HepG2 (cell line): ENCODE measurements around the gene DOCK4. TPM values are rescaled to one million over a fixed set of nuclear protein-coding genes. Genes with fewer than 3 reads are reported as not detected.

ENCODE experiments used
- EP300 ChIP-seq, 3 experiments: sonication (generic) in 1 of 3; formaldehyde crosslinking in 1 of 3; IDR thresholded peaks; 2 replicates each; pipeline versions ENCODE4 v1.5.1 to v1.6.1; 2011 to 2020; ENCODE audit warnings: low read depth in 2 of 3, low read length in 2 of 3, borderline replicate concordance in 1 of 3, improper control_type of control experiment in 1 of 3, mild to moderate bottlenecking in 1 of 3, missing genetic modification reagents in 1 of 3, moderate library complexity in 1 of 3
- MEIS2 ChIP-seq: sonication (generic); formaldehyde crosslinking; IDR thresholded peaks from 2 replicates; pipeline ENCODE4 v1.9.0; 2021; ENCODE audit warnings: mild to moderate bottlenecking, missing genetic modification reagents
- NAIF1 ChIP-seq: sonication (generic); formaldehyde crosslinking; IDR thresholded peaks from 2 replicates; pipeline ENCODE4 v1.5.0; 2020; ENCODE audit warnings: mild to moderate bottlenecking, missing genetic modification reagents, borderline replicate concordance
- ZMYM3 ChIP-seq: sonication (generic); formaldehyde crosslinking; IDR thresholded peaks from 2 replicates; pipeline ENCODE4 v1.5.1; 2020; ENCODE audit warnings: mild to moderate bottlenecking, missing genetic modification reagents
- ZNF136 ChIP-seq: sonication (generic); formaldehyde crosslinking; IDR thresholded peaks from 2 replicates; pipeline ENCODE4 v1.8.1; 2022; ENCODE audit warnings: low read depth, mild to moderate bottlenecking, moderate library complexity, missing genetic modification reagents
- ZNF3 ChIP-seq: IDR thresholded peaks from 2 replicates; pipeline ENCODE4 v1.7.0; 2017; ENCODE audit warnings: inconsistent platforms
- ZNF644 ChIP-seq: IDR thresholded peaks from 2 replicates; pipeline ENCODE4 v1.6.1; 2016; ENCODE audit warnings: low read depth
- polyA plus RNA-seq, 8 experiments: library from polyadenylated mRNA; depleted of rRNA in 3 of 8; stranded (reverse) in 7 of 8; unstranded in 1 of 8; fragments of >200 nt; fragmentation: Illumina TruSeq in 4 of 8; extraction: Trizol in 4 of 8; gene quantifications; 2 replicates each; pipeline versions ENCODE4 v1.2.1 to v1.2.3, GENCODE V29; 2011 to 2016; ENCODE audit warnings: low read depth in 4 of 8, missing spikeins in 1 of 8, mixed read lengths in 1 of 8; ENCODE audit not compliant: insufficient read depth in 1 of 8
- total RNA-seq, 5 experiments: library from RNA; depleted of rRNA; stranded (reverse); fragments of >200 nt; fragmentation: Illumina TruSeq; extraction: Trizol; gene quantifications; 2 replicates each; pipeline ENCODE4 v1.2.3, GENCODE V29; 2016; ENCODE audit warnings: low read depth in 1 of 5
- TF ChIP-seq, protein P1 (sequence below): fragments of 450-650 bp; IDR thresholded peaks from 2 replicates; pipeline ENCODE4 v1.6.1; 2016
- TF ChIP-seq, protein P2 (sequence below), 2 experiments: fragments of 450-650 bp in 1 of 2; sonication (generic) in 1 of 2; formaldehyde crosslinking; IDR thresholded peaks; 2 replicates each; pipeline versions ENCODE4 v1.5.0 to v1.8.0; 2020 to 2022; ENCODE audit warnings: mild to moderate bottlenecking in 1 of 2, missing genetic modification reagents in 1 of 2
- TF ChIP-seq, protein P3 (sequence below): IDR thresholded peaks from 2 replicates; pipeline ENCODE4 v1.6.1; 2016; ENCODE audit warnings: low read depth
- TF ChIP-seq, protein P4 (sequence below): sonication (generic); formaldehyde crosslinking; IDR thresholded peaks from 2 replicates; pipeline ENCODE4 v1.4.0; 2020; ENCODE audit warnings: missing genetic modification reagents, borderline replicate concordance
- TF ChIP-seq, protein P5 (sequence below): IDR thresholded peaks from 2 replicates; pipeline ENCODE4 v1.4.0; 2020; ENCODE audit warnings: mild to moderate bottlenecking, missing genetic modification reagents

DOCK4 gene
- total and polyA plus RNA-seq, 2 of the 13 experiments (the other 11 are each of a cell fraction or from before 2014, with no cell fraction given), result 13.5 to 17.4 TPM

DNA sequence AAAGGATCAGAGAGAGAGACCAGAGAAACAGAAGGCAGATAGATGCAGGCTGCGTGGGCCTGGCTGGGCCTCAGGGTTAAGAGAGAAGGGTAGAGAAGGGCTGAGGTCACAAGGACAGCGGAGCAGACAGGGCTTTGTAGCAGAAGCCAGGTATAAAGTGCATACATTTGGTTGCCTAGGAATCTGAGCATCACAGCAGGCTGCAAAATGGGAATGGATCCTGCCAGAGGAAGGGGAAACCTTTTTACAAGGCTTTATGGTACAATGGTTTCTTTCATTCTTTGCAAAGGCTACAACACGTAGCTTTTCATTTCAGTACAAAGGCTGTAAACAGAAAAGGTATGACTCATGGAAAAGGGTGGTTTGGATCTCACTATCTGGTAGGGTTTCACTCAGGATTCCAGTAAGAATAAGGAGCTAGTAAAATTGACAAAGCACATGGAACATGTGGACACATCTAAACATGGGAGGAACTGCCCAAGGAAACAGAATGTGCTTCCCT, 275.1 kb downstream of the DOCK4 start (continued):
- TF ChIP-seq, protein P1, sequence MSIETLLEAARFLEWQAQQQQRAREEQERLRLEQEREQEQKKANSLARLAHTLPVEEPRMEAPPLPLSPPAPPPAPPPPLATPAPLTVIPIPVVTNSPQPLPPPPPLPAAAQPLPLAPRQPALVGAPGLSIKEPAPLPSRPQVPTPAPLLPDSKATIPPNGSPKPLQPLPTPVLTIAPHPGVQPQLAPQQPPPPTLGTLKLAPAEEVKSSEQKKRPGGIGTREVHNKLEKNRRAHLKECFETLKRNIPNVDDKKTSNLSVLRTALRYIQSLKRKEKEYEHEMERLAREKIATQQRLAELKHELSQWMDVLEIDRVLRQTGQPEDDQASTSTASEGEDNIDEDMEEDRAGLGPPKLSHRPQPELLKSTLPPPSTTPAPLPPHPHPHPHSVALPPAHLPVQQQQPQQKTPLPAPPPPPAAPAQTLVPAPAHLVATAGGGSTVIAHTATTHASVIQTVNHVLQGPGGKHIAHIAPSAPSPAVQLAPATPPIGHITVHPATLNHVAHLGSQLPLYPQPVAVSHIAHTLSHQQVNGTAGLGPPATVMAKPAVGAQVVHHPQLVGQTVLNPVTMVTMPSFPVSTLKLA, result peak; percentile 27; the same call in 1 of the 2 replicates
- TF ChIP-seq, protein P2, sequence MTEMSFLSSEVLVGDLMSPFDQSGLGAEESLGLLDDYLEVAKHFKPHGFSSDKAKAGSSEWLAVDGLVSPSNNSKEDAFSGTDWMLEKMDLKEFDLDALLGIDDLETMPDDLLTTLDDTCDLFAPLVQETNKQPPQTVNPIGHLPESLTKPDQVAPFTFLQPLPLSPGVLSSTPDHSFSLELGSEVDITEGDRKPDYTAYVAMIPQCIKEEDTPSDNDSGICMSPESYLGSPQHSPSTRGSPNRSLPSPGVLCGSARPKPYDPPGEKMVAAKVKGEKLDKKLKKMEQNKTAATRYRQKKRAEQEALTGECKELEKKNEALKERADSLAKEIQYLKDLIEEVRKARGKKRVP (CRISPR knock-in tag; IDR thresholded peaks at IDR 0.05), result no peak
- TF ChIP-seq ZNF644 (peak; percentile 78; the same call in 1 of the 2 replicates), ZMYM3 (CRISPR knock-in tag) (no peak), MEIS2 (CRISPR knock-in tag) (no peak), EP300 (IDR thresholded peaks at IDR 0.05; ENCODE audit: low read depth in 2 of 2, low read length in 2 of 2) (peak in 1 of 2 experiments; percentile 82; a peak in 2 of 4 replicates), EP300 (CRISPR knock-in tag; IDR thresholded peaks at IDR 0.05; ENCODE audit: borderline replicate concordance) (peak; percentile 33; the same call in 1 of the 2 replicates), ZNF3 (CRISPR knock-in tag) (peak; percentile 34; the same call in 1 of the 2 replicates), ZNF136 (CRISPR knock-in tag) (0 out of 2 replicates have a peak, but pooled peaks have one; percentile 10), NAIF1 (CRISPR knock-in tag) (0 out of 2 replicates have a peak, but pooled peaks have one; percentile 51)
- TF ChIP-seq, protein P3, sequence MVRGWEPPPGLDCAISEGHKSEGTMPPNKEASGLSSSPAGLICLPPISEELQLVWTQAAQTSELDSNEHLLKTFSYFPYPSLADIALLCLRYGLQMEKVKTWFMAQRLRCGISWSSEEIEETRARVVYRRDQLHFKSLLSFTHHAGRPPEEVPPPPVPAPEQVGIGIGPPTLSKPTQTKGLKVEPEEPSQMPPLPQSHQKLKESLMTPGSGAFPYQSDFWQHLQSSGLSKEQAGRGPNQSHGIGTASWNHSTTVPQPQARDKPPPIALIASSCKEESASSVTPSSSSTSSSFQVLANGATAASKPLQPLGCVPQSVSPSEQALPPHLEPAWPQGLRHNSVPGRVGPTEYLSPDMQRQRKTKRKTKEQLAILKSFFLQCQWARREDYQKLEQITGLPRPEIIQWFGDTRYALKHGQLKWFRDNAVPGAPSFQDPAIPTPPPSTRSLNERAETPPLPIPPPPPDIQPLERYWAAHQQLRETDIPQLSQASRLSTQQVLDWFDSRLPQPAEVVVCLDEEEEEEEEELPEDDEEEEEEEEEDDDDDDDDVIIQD, result peak; percentile 76
- TF ChIP-seq, protein P4, sequence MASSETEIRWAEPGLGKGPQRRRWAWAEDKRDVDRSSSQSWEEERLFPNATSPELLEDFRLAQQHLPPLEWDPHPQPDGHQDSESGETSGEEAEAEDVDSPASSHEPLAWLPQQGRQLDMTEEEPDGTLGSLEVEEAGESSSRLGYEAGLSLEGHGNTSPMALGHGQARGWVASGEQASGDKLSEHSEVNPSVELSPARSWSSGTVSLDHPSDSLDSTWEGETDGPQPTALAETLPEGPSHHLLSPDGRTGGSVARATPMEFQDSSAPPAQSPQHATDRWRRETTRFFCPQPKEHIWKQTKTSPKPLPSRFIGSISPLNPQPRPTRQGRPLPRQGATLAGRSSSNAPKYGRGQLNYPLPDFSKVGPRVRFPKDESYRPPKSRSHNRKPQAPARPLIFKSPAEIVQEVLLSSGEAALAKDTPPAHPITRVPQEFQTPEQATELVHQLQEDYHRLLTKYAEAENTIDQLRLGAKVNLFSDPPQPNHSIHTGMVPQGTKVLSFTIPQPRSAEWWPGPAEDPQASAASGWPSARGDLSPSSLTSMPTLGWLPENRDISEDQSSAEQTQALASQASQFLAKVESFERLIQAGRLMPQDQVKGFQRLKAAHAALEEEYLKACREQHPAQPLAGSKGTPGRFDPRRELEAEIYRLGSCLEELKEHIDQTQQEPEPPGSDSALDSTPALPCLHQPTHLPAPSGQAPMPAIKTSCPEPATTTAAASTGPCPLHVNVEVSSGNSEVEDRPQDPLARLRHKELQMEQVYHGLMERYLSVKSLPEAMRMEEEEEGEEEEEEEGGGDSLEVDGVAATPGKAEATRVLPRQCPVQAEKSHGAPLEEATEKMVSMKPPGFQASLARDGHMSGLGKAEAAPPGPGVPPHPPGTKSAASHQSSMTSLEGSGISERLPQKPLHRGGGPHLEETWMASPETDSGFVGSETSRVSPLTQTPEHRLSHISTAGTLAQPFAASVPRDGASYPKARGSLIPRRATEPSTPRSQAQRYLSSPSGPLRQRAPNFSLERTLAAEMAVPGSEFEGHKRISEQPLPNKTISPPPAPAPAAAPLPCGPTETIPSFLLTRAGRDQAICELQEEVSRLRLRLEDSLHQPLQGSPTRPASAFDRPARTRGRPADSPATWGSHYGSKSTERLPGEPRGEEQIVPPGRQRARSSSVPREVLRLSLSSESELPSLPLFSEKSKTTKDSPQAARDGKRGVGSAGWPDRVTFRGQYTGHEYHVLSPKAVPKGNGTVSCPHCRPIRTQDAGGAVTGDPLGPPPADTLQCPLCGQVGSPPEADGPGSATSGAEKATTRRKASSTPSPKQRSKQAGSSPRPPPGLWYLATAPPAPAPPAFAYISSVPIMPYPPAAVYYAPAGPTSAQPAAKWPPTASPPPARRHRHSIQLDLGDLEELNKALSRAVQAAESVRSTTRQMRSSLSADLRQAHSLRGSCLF, result no peak
- TF ChIP-seq, protein P5, sequence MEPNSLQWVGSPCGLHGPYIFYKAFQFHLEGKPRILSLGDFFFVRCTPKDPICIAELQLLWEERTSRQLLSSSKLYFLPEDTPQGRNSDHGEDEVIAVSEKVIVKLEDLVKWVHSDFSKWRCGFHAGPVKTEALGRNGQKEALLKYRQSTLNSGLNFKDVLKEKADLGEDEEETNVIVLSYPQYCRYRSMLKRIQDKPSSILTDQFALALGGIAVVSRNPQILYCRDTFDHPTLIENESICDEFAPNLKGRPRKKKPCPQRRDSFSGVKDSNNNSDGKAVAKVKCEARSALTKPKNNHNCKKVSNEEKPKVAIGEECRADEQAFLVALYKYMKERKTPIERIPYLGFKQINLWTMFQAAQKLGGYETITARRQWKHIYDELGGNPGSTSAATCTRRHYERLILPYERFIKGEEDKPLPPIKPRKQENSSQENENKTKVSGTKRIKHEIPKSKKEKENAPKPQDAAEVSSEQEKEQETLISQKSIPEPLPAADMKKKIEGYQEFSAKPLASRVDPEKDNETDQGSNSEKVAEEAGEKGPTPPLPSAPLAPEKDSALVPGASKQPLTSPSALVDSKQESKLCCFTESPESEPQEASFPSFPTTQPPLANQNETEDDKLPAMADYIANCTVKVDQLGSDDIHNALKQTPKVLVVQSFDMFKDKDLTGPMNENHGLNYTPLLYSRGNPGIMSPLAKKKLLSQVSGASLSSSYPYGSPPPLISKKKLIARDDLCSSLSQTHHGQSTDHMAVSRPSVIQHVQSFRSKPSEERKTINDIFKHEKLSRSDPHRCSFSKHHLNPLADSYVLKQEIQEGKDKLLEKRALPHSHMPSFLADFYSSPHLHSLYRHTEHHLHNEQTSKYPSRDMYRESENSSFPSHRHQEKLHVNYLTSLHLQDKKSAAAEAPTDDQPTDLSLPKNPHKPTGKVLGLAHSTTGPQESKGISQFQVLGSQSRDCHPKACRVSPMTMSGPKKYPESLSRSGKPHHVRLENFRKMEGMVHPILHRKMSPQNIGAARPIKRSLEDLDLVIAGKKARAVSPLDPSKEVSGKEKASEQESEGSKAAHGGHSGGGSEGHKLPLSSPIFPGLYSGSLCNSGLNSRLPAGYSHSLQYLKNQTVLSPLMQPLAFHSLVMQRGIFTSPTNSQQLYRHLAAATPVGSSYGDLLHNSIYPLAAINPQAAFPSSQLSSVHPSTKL (CRISPR knock-in tag), result peak; percentile 82
